Epithelial cell of proximal tubule (primary cell): ENCODE results near the gene VSIG1. TPM values are rescaled to one million over a fixed set of nuclear protein-coding genes. Genes with fewer than 3 reads are reported as not detected.

Source experiments
- DNase-seq: peaks from one replicate; pipeline ENCODE4 v3.0.0-alpha.2; 2011; ENCODE audit warnings: low read depth
- H3K4me3 ChIP-seq: 2 replicates; pipeline ENCODE4 v1.5.1; 2011; ENCODE audit warnings: low read depth, mild to moderate bottlenecking, low read length
- total RNA-seq: library from RNA; depleted of rRNA; stranded (reverse); fragments of >200 nt; gene quantifications from 2 replicates; pipeline ENCODE4 v1.2.3, GENCODE V29; 2015
- TF ChIP-seq, protein P1 (sequence below): conservative IDR thresholded peaks from 2 replicates; pipeline ENCODE4 v1.5.1; 2012; ENCODE audit warnings: low read depth, mild to moderate bottlenecking, low read length

VSIG1 gene
- total RNA-seq, 1 donor from 2014 or later, result 1.8 TPM

DNA sequence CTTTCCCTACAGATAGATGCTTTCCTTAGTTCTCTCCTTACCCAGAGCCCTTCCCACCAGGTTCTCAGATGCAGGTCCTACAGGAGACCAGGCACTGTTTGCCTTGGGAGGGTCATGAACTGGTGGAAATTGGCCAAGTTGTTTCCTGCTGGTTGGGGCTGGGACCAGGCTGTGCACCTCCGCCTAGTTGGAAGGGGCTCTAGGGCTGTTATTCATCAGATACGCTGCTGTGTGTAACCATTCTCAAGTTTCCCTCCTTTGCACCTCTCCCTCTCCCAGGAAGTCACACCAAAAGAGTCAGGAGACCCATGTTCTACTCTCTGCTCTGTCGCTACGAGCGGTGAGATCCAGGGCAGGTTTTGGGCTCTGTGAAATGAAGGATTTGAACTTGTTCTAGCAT lies 11.9 kb upstream of the VSIG1 start:
- DNase-seq, result no peak
- H3K4me3 ChIP-seq, result no peak overlapping the region
- TF ChIP-seq, protein P1, sequence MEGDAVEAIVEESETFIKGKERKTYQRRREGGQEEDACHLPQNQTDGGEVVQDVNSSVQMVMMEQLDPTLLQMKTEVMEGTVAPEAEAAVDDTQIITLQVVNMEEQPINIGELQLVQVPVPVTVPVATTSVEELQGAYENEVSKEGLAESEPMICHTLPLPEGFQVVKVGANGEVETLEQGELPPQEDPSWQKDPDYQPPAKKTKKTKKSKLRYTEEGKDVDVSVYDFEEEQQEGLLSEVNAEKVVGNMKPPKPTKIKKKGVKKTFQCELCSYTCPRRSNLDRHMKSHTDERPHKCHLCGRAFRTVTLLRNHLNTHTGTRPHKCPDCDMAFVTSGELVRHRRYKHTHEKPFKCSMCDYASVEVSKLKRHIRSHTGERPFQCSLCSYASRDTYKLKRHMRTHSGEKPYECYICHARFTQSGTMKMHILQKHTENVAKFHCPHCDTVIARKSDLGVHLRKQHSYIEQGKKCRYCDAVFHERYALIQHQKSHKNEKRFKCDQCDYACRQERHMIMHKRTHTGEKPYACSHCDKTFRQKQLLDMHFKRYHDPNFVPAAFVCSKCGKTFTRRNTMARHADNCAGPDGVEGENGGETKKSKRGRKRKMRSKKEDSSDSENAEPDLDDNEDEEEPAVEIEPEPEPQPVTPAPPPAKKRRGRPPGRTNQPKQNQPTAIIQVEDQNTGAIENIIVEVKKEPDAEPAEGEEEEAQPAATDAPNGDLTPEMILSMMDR, result no peak

DNA sequence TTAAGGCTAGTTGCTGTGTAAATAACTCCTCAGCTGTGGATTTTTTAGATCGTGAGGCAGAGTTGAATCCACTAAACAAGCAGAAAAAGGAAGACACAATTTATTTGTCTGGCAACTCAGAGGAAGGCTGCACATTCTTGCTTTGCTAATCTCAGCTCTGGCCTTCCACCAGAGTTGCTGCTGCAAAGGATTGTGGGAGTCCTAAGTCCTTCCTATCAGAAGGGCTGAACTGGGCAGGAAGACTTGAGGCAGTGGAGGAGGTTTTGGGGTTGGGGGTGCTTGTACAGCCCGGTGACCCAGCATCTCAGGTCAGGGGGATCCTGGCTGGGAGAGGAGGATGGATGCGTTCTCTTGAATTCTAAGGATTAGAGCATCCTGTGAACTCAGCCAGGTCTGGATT lies 11.0 kb upstream of the VSIG1 start:
- no peak for DNase-seq
- TF ChIP-seq, protein P1, result no peak
- H3K4me3 ChIP-seq, result no peak overlapping the region

DNA sequence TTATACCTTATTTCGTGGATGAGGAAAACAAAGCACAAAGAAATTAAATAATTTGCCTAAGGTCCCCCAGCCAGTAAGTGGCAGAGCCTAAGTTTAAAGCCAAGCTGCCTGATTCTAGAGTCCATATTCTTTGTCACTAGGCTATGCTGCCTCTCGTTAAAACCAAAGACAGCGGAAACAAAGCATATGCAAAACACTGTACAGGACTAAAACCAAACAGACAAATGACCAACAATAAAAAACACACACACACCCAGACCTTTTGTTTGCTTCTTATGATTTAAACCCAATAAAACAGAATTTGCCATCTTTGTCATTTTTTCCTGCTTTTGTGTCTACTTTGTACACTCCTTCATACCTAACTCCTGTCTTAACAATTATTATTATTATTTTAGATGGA lies 10.1 kb upstream of the VSIG1 start:
- TF ChIP-seq, protein P1, result no peak
- H3K4me3 ChIP-seq, result no peak overlapping the region
- no peak for DNase-seq

DNA sequence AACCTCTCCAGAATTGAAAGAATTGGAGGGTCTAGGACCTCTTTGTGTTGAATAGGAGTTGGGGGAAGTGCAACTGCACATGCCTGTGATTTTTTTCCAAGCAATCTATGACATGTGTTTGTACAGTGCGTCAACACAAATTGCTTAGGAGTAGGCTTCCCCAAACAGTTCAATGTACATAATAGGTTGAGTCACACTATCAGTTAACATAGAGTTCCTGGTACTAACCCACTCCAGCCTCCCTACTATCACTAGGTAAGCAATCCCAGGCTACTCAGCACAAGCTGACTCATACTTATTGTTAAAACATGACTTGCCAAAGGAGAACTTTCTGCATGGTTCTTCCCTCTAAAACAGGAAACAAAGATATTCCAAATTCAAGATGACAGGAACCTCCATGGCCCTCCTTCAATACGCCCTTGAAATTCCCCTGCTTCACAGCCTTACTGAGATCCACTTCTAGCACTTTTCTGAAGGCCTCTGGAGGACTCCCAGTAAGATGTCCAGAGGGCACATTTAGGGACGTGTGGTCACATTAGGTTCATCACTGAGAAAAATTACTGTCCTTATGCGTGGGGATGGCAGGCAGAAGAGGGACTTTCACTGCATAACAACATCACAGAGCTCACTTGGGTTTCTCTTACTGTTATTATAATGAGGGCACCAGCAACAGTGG lies 8.4 kb upstream of the VSIG1 start:
- DNase-seq, result peak; percentile 27
- TF ChIP-seq, protein P1, result no peak
- H3K4me3 ChIP-seq, result no peak overlapping the region

DNA sequence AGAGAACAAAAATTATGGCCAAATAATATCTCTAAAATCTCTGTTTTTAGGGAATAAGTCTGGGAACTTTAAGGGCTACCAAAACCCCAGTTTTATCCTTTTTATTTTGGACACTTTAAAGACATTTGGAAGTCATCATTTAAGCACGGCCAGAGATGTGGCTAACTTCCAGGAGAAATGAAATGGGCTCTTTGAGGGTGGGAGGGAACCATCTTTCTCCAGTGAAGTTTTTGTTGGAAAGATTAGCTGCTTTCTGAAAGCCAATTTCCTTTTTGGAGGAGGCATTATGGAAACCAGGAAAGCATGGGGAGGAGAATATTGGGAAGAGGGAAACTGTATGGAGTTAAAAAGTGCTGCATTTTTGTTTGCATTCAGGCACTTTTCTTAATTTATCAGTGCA lies 4.8 kb downstream of the VSIG1 start:
- no peak for DNase-seq
- H3K4me3 ChIP-seq, result no peak overlapping the region
- TF ChIP-seq, protein P1, result no peak

DNA sequence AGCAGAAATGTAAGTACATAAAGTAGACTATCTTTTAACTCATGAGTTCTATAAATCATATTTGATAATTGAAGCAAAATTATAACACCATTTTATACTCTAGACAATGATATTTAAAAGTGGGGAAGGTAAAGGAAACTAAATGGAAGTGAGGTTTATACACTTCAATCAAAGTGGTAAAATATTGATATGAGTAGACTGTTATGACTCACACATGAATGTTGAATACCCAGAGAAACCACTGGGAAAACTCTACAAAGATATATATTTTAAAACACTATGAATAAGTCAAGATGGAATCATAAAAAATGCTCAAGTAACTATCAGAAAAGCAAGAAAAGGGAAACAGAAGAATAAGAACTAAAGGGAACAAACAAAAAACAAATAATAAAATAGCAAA lies 8.4 kb downstream of the VSIG1 start:
- TF ChIP-seq, protein P1, result no peak
- no peak for DNase-seq
- no peak overlapping the region for H3K4me3 ChIP-seq

DNA sequence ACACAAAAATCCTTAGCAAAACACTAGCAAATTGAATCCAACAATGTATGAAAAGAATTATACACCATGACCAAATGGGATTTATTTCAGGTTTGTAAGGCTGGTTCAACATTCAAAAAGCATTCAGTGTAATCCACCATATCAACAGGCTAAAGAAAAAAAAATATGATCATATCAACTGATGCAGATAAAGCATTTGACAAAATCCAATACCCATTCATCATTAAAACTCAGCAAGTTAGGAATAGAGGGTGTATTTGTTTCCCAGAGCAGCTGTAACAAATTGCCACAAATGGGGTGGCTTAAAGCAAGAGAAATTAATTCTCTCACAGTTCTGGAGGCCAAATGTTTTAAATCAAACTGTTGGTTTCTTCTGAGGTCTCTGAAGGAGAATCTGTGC lies 10.7 kb downstream of the VSIG1 start:
- H3K4me3 ChIP-seq, result no peak overlapping the region
- no peak for DNase-seq
- TF ChIP-seq, protein P1, result no peak
